ENCODE measurements around the gene CLDN9. TPM values are rescaled to one million over a fixed set of nuclear protein-coding genes. Genes with fewer than 3 reads are reported as not detected.

The CLDN9 gene
- total and polyA plus RNA-seq, 2 experiments from 2014 or later, result 0.09 TPM; not detected in 1

DNA sequence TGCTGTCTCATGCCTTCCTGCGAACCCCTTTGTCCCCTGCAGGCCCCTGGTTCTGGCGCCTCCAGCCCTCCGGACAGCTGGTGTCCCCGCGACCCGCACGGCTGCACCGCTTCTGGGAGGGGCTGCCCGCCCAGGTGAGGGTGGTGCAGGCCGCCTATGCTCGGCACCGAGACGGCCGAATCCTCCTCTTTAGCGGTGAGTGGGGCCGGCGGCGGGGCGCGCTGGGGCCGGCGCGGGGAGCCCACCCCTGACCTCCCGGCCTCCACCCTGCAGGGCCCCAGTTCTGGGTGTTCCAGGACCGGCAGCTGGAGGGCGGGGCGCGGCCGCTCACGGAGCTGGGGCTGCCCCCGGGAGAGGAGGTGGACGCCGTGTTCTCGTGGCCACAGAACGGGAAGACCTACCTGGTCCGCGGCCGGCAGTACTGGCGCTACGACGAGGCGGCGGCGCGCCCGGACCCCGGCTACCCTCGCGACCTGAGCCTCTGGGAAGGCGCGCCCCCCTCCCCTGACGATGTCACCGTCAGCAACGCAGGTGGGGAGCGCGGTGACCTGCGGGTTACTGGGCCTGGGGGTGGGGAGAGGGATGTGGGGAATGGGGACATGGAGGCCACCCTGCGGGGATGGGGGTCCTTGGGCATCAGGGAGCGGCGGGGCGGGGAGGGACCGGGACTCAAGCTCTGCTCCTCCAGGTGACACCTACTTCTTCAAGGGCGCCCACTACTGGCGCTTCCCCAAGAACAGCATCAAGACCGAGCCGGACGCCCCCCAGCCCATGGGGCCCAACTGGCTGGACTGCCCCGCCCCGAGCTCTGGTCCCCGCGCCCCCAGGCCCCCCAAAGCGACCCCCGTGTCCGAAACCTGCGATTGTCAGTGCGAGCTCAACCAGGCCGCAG, 45.7 kb downstream of the CLDN9 start:
- Histone ChIP-seq H3K4me1 (ENCODE audit: insufficient read depth) (no peaks in the 10 kb centered on the region), H3F3A (ENCODE audit: insufficient read depth) (no peaks in the 10 kb centered on the region), H3K9me3 (ENCODE audit: low read depth) (no peaks in the 10 kb centered on the region), H3K79me2 (ENCODE audit: insufficient read depth) (no peaks in the 10 kb centered on the region), H3K9ac (peak overlapping the region; percentile 86), H3K27me3 (replicated peaks; ENCODE audit: insufficient read depth) (no peaks in the 10 kb centered on the region), H3K9me2 (ENCODE audit: insufficient read depth) (no peaks in the 10 kb centered on the region), H3K4me2 (ENCODE audit: unreplicated experiment) (peak overlapping the region; percentile 81), H3K36me3 (ENCODE audit: low read depth) (no peaks in the 10 kb centered on the region), H4K20me1 (ENCODE audit: insufficient read depth) (no peaks in the 10 kb centered on the region), H2AFZ (peak overlapping the region; percentile 96), H3K27ac (no peak overlapping the region), H3K4me3 (peak overlapping the region; percentile 90)
- DNase-seq, result peak; percentile 36
- WGBS, 2 experiments (ENCODE audit: low coverage in 1 of 2, low lambda C conversion rate in 2 of 2, missing lambda C conversion rate in 2 of 2), result 26 to 35% methylated on average over 22 to 72 of the region's 77 CpGs
- TF ChIP-seq EZH2 (IDR thresholded peaks at IDR 0.05; ENCODE audit: insufficient read depth, poor library complexity, severe bottlenecking), result no peak
- no peak for TF ChIP-seq EZH2phosphoT487 (IDR thresholded peaks at IDR 0.05; ENCODE audit: insufficient read depth, low read depth)
- in situ Hi-C loops (cut with MboI), result no loop called here

DNA sequence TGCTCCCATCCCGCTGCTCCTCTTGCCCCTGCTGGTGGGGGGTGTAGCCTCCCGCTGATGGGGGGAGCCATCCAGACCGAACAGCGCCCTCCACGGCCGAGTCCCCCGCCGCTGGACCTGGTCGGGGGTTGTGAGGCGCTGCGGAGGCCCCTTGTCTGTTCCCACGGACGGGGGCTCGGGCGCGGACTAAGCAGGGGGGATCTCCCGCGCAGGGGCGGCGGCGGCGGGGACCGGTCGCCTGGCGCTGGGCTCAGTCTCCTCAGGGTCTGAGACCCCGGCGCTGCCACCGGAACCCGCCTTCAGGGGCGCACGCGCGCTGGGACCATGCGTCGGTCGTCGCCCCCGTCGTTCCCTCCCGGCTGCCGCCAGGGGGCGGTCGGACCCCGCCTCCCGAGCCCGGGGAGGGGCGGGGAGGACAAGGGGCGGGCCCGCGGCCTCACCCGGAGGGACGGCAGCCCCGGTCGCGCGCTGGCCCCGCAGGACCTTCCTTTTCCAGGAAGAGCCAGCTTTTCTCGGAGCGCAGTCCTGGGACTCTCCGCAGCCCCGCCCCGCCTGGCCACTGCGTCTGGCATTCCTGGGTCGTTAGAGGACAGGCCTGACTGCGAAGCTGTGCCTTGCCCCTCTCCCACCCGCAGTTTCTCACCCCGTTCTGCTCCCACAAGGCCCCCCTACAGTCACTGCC, 46.5 kb downstream of the CLDN9 start:
- 1 to 2% methylated on average over 11 to 46 of the region's 67 CpGs for WGBS, 2 experiments (ENCODE audit: low coverage in 1 of 2, low lambda C conversion rate in 2 of 2, missing lambda C conversion rate in 2 of 2)
- H2AFZ ChIP-seq, result peak overlapping the region; percentile 96
- H3K4me3 ChIP-seq, result peak overlapping the region; percentile 90
- H3K4me2 ChIP-seq (ENCODE audit: unreplicated experiment), result peak overlapping the region; percentile 81
- H3K9me2 ChIP-seq (ENCODE audit: insufficient read depth), result no peaks in the 10 kb centered on the region
- H3K9me3 ChIP-seq (ENCODE audit: low read depth), result no peaks in the 10 kb centered on the region
- no peaks in the 10 kb centered on the region for H3K4me1 ChIP-seq (ENCODE audit: insufficient read depth)
- no peaks in the 10 kb centered on the region for H3K79me2 ChIP-seq (ENCODE audit: insufficient read depth)
- peak overlapping the region; percentile 17; the same call in 1 of the 2 replicates for H3K27ac ChIP-seq
- no peaks in the 10 kb centered on the region for H3F3A ChIP-seq (ENCODE audit: insufficient read depth)
- no peaks in the 10 kb centered on the region for H3K27me3 ChIP-seq (replicated peaks; ENCODE audit: insufficient read depth)
- peak; percentile 93 for DNase-seq
- TF ChIP-seq EZH2phosphoT487 (IDR thresholded peaks at IDR 0.05; ENCODE audit: insufficient read depth, low read depth) (no peak), EZH2 (IDR thresholded peaks at IDR 0.05; ENCODE audit: insufficient read depth, poor library complexity, severe bottlenecking) (no peak)
- H4K20me1 ChIP-seq (ENCODE audit: insufficient read depth), result no peaks in the 10 kb centered on the region
- no peaks in the 10 kb centered on the region for H3K36me3 ChIP-seq (ENCODE audit: low read depth)
- peak overlapping the region; percentile 86 for H3K9ac ChIP-seq
- in situ Hi-C loops (cut with MboI), result no loop called here

DNA sequence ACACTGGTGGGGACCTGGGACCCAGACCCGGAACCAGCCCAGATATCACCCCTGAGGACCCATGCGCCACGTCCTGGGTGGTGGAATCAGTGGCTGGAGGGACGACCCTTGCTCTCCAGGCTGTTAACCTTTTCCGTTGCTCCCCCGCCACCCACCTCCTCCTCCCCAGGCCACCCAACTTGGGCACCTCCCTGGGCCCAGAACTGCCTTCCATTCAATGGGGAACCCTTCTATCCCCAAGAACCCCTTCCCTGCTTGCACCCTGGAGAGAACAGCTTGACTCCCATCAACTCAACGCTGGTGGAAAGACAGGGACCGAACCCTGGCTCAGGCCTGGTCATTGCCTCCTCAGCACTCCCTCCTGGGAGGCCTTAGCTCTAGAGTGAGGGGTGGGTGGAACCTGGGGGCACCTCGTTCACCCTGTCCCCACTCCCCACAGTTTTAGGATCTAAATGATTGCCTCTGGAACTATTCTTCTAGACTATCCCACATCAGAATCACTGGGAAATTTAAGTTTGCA, 47.1 kb downstream of the CLDN9 start:
- Histone ChIP-seq H4K20me1 (ENCODE audit: insufficient read depth) (no peaks in the 10 kb centered on the region), H3K9ac (peak overlapping the region; percentile 86), H3K36me3 (ENCODE audit: low read depth) (no peaks in the 10 kb centered on the region), H3K27me3 (replicated peaks; ENCODE audit: insufficient read depth) (no peaks in the 10 kb centered on the region), H3K27ac (peak overlapping the region; percentile 17; the same call in 1 of the 2 replicates), H2AFZ (peak overlapping the region; percentile 96), H3K4me1 (ENCODE audit: insufficient read depth) (no peaks in the 10 kb centered on the region), H3K4me3 (peak overlapping the region; percentile 90), H3K79me2 (ENCODE audit: insufficient read depth) (no peaks in the 10 kb centered on the region), H3K9me2 (ENCODE audit: insufficient read depth) (no peaks in the 10 kb centered on the region), H3K9me3 (ENCODE audit: low read depth) (no peaks in the 10 kb centered on the region), H3K4me2 (ENCODE audit: unreplicated experiment) (peak overlapping the region; percentile 81), H3F3A (ENCODE audit: insufficient read depth) (no peaks in the 10 kb centered on the region)
- WGBS, 2 experiments (ENCODE audit: low coverage in 1 of 2, low lambda C conversion rate in 2 of 2, missing lambda C conversion rate in 2 of 2), result 77 to 83% methylated on average over 8 to 9 of the region's 9 CpGs
- no peak for TF ChIP-seq EZH2phosphoT487 (IDR thresholded peaks at IDR 0.05; ENCODE audit: insufficient read depth, low read depth)
- TF ChIP-seq EZH2 (IDR thresholded peaks at IDR 0.05; ENCODE audit: insufficient read depth, poor library complexity, severe bottlenecking), result no peak
- no peak for DNase-seq
- in situ Hi-C loops (cut with MboI), result no loop called here

DNA sequence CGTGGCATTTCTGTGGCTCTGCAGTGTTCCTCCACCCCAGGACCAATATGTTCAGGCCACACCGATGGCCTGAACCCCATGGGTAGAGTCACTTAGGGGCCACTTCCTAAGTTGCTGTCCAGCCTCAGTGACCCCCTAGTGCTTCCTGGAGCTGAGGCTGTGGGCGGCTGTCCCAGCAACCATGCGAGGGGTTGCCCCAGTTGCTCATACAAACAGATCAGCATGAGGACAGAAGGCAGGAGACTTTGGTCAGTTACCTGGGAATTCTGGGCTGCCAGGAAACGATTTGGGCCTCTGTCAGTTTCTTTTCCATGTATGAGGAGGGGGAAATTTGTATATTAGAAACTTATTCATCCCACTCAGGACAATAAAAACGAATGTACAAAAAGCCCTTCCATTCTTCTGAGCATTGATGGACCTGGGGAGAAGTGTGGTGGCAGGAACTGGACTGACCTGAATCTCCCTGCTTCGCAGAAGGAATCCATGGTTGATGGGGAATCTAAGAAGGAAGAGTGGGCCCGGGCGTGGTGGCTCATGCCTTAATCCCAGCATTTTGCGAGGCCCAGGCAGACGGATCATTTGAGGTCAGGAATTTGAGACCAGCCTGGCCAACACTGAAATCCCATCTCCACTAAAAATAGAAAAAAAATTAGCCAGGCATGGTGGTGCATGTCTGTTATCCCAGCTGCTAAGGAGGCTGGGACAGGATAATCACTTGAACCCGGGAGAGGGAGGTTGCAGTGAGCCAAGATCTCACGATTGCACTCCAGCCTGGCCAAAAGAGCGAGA, 47.8 kb downstream of the CLDN9 start:
- H3K27ac ChIP-seq, result no peak overlapping the region
- H2AFZ ChIP-seq, result no peak overlapping the region
- no peaks in the 10 kb centered on the region for H3K79me2 ChIP-seq (ENCODE audit: insufficient read depth)
- H3K4me1 ChIP-seq (ENCODE audit: insufficient read depth), result peaks cover 4% of the 10 kb centered on the region
- H3K9me2 ChIP-seq (ENCODE audit: insufficient read depth), result no peaks in the 10 kb centered on the region
- no peaks in the 10 kb centered on the region for H3F3A ChIP-seq (ENCODE audit: insufficient read depth)
- TF ChIP-seq EZH2 (IDR thresholded peaks at IDR 0.05; ENCODE audit: insufficient read depth, poor library complexity, severe bottlenecking), result no peak
- no peaks in the 10 kb centered on the region for H3K9me3 ChIP-seq (ENCODE audit: low read depth)
- WGBS, 2 experiments (ENCODE audit: low coverage in 1 of 2, low lambda C conversion rate in 2 of 2, missing lambda C conversion rate in 2 of 2), result 73 to 74% methylated on average over 14 of the region's 14 CpGs
- no peak for DNase-seq
- H3K27me3 ChIP-seq (replicated peaks; ENCODE audit: insufficient read depth), result no peaks in the 10 kb centered on the region
- no peak overlapping the region for H3K4me2 ChIP-seq (ENCODE audit: unreplicated experiment)
- no peaks in the 10 kb centered on the region for H3K36me3 ChIP-seq (ENCODE audit: low read depth)
- no peak overlapping the region for H3K9ac ChIP-seq
- no peaks in the 10 kb centered on the region for H4K20me1 ChIP-seq (ENCODE audit: insufficient read depth)
- in situ Hi-C loops (cut with MboI), result no loop called here
- H3K4me3 ChIP-seq, result no peak overlapping the region

Data from GM23248 (cell line).